GM21576 (cell line): ENCODE data around the gene CORIN.
"Not testable (repeated sequence)": the region's sequence is repeated elsewhere in the genome, so short reads cannot be mapped to it uniquely, and the experiment has no call there.

Experiments
- ATAC-seq: cut with Tn5 transposase; IDR thresholded peaks from one replicate; pipeline ENCODE4 v1.9.1; 2021; ENCODE audit warnings: mild to moderate bottlenecking, moderate library complexity; ENCODE audit not compliant: unreplicated experiment

Gene CORIN

DNA sequence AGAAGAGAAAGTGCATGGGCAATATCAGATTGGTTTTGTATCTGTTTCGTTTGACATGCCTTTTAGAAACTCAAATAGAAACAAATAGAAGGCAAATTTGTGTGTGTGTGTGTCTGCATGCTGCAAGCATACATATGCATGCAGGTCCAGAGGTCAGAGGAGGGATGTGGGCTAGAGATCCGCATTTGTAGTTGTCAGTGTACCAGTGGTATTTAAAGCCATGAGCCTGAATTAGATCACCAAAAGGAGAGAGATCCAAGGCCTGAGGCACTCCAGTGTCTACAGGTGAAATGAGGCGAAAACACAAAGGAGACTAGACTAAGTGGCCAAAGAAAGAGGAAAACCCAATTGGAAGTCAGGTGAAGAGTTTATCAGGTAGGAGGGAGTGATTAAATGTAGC, 106.7 kb downstream of the CORIN start:
- no peak for ATAC-seq

DNA sequence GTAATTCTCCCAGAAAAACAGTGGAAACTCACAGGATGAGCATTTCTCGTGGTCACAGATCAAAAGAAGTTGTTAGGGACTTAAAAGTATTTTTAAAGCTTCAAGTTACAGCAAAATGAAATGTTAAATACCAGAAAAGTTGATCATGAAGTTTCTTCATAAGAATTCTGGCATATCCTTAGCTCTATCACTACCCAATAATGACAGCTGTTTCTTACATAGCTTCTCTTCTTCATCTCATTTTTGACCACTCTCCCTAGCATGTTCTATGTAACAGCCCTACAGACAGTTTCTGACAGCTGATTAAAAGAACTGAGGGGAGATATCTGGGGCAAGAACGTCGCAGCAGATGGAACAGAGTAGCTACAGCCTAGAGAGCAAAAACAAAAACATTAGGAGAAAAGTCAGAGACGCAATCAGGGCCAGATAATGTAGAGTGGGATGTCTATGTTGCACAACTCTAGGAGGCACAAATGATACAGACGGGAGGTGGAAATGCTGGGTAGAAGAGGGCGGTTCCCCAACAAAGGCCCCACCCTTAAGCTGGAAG, 108.7 kb downstream of the CORIN start:
- ATAC-seq = no peak

DNA sequence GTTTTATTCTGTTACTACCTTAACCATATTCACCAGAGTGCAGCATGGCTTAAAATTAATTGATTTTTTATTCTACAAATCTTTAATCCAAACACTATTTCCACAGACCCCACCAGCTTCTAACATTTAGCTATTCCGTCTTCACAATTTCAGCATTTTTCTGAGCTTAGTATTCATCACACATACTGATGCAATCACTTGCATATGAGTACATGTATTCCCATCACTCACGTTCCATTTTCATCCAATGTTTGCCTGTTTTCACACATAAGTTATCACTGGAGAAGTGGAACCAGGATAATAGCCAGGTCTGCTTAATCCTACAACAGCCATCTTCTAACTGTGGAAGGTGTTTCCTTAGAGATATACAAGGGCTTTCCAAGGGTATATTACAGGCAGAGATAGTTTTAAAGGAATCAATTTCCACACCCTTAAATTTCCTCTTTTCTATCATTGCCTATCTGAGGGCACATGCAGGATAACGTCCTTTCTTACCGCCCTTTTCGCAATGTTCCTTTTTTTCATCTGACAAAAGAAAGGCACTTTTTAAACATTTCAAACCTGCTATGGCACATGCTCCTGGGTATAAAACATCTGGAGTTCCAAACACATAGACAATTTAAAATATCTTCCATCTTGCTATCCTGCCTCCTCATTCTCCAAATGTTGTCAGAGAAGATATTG, 115.8 kb downstream of the CORIN start:
- no peak for ATAC-seq

DNA sequence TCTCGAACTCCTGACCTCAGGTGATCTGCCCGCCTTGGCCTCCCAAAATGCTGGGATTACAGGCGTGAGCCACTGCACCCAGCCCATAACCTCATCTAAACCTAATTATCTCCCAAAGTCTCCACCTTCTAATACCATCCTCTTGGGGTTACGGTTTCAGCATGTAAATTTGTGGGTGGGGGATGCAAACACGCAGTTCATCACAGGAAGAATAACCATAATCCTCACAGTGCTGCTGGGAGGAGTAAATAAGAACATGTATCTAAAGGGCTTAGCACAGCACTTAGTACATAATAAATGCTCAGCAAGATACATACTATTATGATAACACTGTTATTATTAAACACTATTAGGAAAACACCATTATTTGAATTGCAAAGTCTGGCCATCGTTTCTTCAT, 116.4 kb downstream of the CORIN start:
- no peak for ATAC-seq

DNA sequence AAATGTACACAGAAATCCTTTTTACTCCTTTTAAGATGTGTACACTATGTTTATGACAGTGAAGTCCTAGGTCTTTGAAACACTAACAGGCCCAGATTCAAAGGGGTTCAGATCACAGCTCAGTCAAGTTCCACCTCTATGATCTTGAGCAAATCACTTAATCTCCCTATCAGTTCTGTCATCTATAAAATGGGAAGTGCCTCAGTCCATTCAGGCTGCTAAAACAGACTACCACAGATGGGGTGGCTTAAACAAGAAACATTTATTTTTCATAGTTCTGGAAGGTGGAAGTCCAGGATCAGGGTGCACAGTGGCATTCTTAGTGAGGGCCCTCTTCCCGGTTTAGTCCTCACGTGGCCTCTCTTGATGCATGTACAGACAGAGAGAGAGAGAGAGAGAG, 117.1 kb downstream of the CORIN start:
- ATAC-seq = no peak

DNA sequence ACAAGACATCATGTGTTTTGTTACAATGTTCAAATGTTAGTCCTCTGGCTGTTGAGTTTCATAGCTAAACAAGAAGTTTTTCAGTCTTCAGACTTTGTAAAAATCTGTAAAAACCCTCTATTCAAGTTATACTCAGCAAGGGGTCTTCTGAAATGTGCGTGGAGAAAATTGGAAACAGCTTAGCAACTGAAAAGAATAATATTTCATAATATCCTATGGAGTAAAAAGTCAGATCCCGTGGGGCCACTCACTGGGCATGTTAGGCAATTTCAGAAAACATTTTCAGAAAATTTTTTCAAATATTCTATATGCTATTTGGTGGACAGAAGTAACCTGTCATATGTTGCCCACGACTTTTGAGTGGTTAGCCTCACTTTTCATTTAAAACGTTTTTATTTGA, 118.3 kb downstream of the CORIN start:
- no peak for ATAC-seq

DNA sequence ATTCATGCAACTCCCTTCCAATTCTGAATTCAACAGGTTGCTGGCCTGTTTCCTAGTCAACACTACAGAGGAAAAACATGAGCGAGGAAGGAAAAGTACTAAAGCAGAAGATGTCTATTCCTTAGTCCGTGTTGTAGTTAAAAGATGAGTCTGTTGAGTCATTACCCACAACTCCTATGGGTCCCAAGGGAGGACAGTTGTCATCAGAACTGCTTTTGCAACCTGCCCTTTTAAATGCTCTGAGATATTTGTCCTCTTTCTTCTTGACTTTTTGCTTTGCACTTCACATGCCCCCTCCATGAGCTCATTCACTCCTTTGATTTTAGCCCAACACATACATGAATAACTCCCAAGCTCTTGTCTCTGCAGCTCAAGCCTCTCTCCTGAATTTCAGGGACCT, 119.2 kb downstream of the CORIN start:
- no peak for ATAC-seq

DNA sequence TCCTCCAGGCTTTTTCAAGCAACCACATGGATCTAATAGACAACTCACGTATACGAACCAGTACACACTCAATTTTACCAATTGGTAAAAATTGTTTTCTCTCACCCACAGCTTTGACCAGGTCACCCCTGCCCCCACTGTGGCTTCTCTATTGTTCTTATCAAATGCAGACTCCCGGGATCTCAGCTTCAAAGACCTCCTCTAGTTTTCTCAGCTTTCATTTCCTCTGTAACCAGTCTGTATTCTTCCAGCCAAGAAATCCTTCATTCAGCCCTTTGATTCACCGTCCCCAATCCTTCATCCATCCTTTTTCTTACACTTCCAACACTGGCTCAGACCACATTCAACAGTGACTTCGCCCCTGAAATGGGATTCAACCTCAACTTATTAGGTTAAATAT, 120.7 kb downstream of the CORIN start:
- ATAC-seq = no peak

DNA sequence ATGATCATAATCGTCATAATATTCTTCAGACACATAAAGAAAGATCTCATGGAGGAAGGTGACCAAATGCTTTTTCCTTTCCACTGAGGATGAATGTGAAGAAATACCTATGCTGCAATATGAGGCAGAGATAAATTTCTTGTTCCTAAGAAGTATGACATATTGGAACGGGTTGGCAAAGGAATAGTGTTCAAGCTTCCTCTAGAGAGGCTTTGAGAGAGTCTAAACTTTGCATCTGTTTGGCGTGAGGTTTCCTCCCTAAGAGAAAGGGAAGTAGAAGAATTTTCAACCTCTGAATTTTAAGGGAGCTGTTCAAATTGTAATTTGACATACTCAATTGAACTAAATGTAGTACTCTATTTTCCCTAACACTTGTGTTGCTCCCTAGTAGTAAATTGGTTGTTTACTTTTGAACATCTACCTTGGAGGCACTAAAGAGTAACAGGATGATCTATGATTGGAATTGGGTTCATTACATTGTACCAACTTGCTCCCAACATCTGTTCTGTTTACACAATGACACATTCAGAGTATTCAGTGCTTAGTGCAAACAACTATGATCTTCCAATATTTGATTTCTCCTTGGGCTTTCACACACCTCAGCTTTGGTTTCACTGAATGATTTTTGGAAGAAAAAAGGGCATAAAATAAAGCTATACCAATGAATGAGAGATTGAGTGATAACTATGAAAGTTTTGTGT, 122.0 kb downstream of the CORIN start:
- no peak for ATAC-seq

DNA sequence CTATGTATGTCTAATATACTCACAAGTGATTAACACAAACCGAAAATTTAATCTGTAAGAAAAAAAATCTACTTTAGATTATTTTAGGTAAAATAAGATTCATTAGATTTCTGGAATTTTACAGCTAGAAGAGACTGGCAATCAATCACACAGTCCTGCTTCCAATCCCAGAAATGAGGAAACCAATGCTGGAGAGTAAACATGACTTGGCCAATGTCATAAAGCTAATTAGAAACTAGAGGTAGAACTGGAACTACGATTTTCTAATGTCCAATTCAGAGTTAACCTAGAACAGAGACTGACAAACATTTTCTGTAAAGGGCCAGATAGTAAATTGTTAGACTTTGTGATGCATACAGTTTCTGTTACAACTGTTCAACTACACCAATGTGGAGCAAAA, 123.6 kb downstream of the CORIN start:
- no peak for ATAC-seq

DNA sequence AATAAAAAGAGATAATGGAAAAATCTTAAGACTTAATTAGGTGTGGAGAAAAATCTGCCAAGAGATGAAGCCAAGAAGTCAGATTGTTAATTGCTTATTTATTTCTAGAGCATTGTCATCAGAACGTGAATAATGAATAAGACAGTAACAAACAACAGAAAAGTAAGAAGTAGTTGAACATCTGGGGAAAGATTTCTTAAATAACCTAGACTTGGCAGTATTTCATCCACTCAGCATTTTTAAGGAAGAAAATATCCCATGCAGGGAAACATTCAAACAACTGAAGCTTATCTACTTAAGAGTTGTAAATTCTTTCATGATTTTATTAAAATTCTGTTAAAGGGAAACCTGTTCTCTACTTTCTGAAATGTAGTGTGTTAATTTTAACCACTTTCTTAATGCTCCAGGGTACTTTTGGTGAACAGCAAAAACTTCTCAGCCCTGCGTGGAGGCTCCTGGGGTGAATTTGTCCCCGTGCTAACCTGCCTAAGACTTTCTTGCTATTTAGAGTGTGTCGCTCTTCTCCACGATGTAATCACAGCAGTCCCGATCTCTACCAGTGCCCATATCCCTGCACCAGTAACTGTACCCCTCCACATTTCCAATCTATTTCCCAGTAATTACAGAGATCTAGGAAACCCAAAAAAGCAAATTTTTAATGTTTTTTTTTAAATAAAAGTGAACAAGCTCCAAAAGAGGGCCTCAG, 124.6 kb downstream of the CORIN start:
- no peak for ATAC-seq

DNA sequence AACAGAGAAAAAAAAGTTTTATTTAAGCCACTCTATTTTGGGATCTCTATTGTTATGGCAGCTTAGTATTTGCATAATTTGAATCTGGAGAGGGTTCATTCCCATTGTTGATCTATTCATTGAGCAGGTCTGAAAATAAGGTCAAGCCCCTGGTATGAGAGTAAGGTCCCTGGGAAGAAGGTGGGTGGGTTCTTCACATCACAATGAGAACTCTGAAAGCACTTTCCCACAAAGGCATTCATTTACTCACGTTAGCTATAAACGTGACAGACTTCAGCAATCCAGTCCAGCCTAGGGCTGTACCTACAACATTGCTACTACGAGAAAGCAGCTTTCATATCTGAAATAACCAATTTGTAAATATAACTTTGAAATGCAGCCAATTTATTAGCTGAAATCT, 126.2 kb downstream of the CORIN start:
- no peak for ATAC-seq

DNA sequence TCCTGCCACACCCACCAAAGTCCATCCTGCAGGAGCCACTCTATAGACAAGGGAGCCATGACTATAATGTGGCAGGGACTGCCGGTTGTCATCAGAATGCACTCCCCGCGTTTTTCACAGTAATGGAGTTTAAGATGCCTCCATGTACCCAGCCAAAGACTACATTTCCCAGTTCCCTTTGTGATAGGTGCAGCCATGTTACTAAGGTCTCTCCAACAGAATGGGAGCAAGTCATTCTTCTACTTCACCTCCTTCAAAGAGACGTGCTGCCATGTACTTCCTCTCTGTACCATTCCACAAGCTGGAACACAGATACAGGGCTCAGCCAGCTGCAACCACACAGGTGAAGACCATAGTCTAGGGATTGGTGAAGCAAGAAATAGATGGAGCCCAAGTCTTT, 126.7 kb downstream of the CORIN start:
- ATAC-seq = no peak

DNA sequence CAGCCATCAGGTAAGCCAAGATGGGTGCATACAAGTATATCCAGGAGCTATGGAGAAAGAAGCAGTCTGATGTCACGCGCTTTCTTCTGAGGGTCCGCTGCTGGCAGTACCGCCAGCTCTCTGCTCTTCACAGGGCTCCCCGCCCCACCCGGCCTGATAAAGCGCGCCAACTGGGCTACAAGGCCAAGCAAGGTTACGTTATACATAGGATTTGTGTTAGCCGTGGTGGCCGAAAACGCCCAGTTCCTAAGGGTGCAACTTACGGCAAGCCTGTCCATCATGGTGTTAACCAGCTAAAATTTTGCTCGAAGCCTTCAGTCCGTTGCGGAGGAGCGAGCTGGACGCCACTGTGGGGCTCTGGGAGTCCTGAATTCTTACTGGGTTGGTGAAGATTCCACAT, 131.5 kb downstream of the CORIN start:
- ATAC-seq = not testable (repeated sequence)

DNA sequence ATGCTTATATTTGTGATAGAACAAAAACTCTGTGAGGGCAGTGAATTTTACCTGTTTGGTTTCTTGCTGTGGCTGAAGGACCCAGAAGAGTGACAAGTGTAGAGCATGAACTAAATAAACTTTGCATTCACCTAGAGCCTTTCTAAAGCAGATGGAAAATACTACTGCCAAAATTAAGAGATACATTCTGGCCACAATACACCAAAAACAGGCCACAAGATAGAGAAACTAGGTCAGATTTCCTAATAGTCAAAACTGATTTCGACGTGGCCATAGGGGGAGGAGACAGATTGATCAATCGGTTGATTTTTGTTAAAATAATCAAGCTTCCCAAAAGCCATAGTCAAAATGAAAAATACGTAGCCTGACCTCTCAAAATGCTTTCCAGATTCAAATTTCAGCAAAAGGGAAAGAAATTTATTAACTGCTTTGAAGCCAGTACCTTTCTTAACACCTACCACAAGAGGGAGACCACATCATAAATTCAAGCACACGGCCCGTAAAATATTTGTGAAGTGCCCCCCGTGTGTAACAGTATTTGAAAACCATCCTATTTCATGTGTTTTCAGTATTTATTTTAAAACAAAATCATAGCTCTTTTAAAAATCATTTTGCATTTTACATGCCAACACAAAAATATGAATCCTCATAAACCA, 132.4 kb downstream of the CORIN start:
- no peak for ATAC-seq

DNA sequence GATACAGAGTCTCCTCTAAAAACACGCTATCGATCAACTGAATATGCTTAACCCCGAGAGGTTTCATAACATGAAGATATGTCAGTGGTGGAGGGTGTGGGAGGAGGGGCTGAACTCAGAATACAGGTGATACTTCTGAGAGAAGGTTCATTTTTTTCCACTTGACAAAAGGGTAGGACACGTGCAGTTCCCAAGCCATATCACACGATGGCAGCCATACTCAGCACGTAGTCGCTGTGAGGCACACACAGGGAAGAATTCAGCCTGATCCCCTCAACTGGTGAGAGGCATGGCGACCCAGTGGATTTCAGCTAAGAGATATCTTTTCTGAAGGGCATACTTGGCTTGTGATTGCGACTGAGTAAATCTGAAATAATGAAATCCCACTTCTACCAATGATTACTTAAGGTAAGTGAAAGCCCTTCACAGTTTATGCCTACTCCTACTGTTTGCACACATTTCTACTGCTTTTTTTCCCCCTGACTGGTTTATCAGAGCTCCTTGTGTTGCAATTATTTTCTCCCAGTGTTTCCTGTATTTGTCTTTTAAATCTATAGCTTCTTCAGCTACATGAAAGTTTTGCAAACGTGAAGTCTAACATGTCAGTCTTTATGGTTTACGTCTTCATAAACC, 133.1 kb downstream of the CORIN start:
- peak; percentile 59 for ATAC-seq

DNA sequence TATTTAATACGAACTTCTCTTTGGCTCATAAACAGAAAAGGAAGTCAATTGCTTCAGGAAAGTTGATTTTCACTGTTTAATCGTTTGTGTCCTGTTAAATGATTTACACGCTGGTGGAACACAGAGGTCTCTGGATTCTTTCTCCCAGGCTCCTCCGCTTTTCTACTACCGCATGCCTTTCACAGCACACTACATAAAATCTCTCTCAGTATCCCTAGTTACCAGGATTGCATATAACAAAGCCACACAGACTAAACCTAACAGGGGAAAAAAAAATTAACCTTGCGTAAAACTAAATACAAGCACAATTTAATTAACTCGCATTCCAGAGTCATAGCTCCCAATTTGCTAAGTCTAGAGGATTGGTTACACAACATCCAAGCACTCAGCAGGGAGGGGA, 133.9 kb downstream of the CORIN start:
- ATAC-seq = no peak

DNA sequence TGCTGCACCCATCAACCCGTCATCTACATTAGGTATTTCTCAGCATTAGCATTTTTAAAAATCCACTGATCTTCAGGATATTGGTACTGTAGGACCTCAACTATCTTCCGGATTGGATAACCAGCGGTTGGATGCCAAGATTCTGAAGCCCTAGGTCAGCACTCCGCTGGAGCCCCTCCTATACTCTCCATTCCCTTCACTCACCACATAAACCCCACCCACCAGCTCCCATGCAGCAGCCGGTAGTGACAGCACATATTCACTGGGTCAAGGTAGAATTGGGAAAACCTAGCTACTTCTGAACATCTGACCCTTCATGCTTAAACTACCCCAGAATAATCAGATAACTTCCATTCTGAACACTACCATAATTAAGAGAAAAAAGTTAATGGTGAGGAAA, 134.9 kb downstream of the CORIN start:
- no peak for ATAC-seq

DNA sequence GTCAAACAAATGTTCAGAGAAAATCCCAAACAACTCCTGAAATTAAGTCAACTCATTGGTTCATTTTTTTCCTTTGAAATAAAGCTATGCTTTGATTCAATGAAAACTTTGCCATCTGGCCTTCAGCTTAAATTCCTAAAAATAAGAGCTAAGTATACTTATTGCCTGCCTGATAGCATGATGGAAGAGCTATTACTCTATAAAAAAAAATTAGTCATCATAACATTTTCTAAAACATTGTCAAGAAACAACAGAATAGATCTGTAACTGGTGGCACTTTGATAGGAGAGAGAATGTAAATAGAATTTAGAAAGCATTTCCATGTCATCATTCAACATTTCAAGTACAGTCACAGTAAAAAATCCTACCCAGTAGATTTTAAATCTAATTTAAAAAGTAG, 136.6 kb downstream of the CORIN start:
- ATAC-seq = no peak

DNA sequence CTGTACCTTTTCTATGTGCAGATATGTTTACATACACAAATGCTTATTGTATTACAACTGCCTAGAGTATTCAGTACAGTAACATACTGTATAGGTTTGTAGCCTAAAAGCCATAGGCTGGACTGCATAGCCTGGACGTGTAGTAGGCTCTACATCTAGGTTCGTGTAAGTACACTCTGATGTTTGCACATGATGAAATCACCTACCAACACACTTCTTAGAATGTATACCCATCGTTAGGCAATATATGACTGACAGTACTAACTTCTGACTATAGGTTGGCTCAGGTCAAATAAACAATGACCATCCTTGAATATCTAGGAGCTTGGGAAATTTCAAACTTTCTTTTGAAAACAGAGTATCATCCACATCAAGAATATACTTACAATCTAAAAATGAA, 139.0 kb downstream of the CORIN start:
- ATAC-seq = no peak

DNA sequence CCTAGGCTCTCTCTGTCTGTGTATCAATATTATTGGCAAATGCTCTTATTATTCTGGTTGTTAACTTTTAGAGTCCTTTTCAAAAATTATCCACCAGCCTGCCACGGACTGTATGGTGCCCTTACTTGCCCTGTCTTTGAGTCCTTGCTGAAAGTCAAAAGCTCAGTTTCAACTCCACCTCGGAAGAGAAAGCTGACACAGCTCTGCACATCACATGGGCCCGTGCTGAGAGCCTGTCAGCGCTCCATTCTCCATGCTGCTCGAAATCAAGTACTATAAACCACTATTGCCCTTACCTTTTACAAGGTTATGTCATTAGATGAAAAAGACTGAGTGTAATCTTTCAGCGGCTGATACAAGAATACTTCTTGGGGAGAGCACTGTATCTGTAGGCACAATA, 141.0 kb downstream of the CORIN start:
- no peak for ATAC-seq
